SU-DHL-6 (cell line): ENCODE data around the gene GARS1.

Experiments used
- H2AFZ ChIP-seq: fragments of 200-600 bp; sonication (generic); 2 replicates; pipeline ENCODE4 v1.6.1; 2014; ENCODE audit warnings: low read depth, mild to moderate bottlenecking, moderate library complexity, mixed read lengths, antibody characterized with exemption, low read length; ENCODE audit not compliant: severe bottlenecking
- H3F3A ChIP-seq: fragments of 200-600 bp; shearing (Covaris generic); 2 replicates; pipeline ENCODE4 v1.6.0; 2016; ENCODE audit warnings: antibody characterized with exemption, mild to moderate bottlenecking; ENCODE audit not compliant: insufficient read depth
- H3K27ac ChIP-seq: fragments of 200-600 bp; sonication (generic); 2 replicates; pipeline ENCODE4 v1.5.1; 2016; ENCODE audit warnings: low read depth, mild to moderate bottlenecking, low read length, moderate library complexity, mixed read lengths
- H3K27me3 ChIP-seq: fragments of 200-600 bp; sonication (generic), shearing (Covaris generic); 2 replicates; pipeline ENCODE4 v1.6.0; 2014; ENCODE audit warnings: mild to moderate bottlenecking, low read length
- H3K36me3 ChIP-seq: fragments of 200-600 bp; sonication (generic); 2 replicates; pipeline ENCODE4 v1.6.1; 2014; ENCODE audit warnings: mild to moderate bottlenecking, low read length, mixed read lengths
- H3K4me2 ChIP-seq: fragments of 300-600, 200-600 bp; shearing (Covaris generic), sonication (generic); 2 replicates; pipeline ENCODE4 v1.6.0; 2014; ENCODE audit warnings: low read length, low read depth, mild to moderate bottlenecking; ENCODE audit not compliant: poor library complexity, severe bottlenecking
- H3K4me3 ChIP-seq: fragments of 200-600 bp; sonication (generic); 2 replicates; pipeline ENCODE4 v1.5.1; 2014; ENCODE audit warnings: antibody characterized with exemption, low read length, mild to moderate bottlenecking, mixed read lengths; ENCODE audit not compliant: insufficient read depth, poor library complexity, severe bottlenecking
- H3K79me2 ChIP-seq: fragments of 200-600 bp; sonication (generic); 2 replicates; pipeline ENCODE4 v1.6.1; 2014; ENCODE audit warnings: mild to moderate bottlenecking, low read length, moderate library complexity; ENCODE audit not compliant: insufficient read depth
- H3K9ac ChIP-seq: fragments of 200-600 bp; sonication (generic); 2 replicates; pipeline ENCODE4 v1.7.0; 2014; ENCODE audit warnings: mild to moderate bottlenecking, low read length
- H3K9me2 ChIP-seq: fragments of 200-600 bp; sonication (generic); replicated peaks from 2 replicates; pipeline ENCODE4 v1.6.1; 2014; ENCODE audit warnings: low read length; ENCODE audit not compliant: insufficient read depth
- H3K9me3 ChIP-seq: fragments of 200-600 bp; sonication (generic); 2 replicates; pipeline ENCODE4 v1.6.1; 2014; ENCODE audit warnings: low read length, mixed read lengths; ENCODE audit not compliant: insufficient read depth
- H4K20me1 ChIP-seq: fragments of 200-600 bp; sonication (generic); 2 replicates; pipeline ENCODE4 v1.6.1; 2014; ENCODE audit warnings: low read depth, mild to moderate bottlenecking, antibody characterized with exemption, low read length, moderate library complexity, mixed read lengths
- CTCF ChIP-seq: fragments of 200-600 bp; sonication (generic); IDR thresholded peaks from one replicate; pipeline ENCODE4 v1.5.1; 2017; ENCODE audit warnings: antibody characterized with exemption, mild to moderate bottlenecking, low read length, moderate library complexity; ENCODE audit not compliant: insufficient read depth, poor library complexity, severe bottlenecking
- EZH2phosphoT487 ChIP-seq: fragments of 200-600 bp; sonication (generic), shearing (Covaris generic); conservative IDR thresholded peaks from 2 replicates; pipeline ENCODE4 v1.6.1; 2018; ENCODE audit warnings: mild to moderate bottlenecking, antibody characterized with exemption, low read length, moderate library complexity, mixed read lengths

The GARS1 gene

GRCh38 chr7:30650421-30650808, 55.7 kb downstream of the GARS1 start:
- H3K9me2 ChIP-seq: no peaks in the 10 kb centered on the region
- 0 out of 2 replicates have a peak, but pooled peaks cover 3% of the 10 kb centered on the region for H3K36me3 ChIP-seq
- no peak overlapping the region for H3K4me2 ChIP-seq
- H3K27ac ChIP-seq: no peak overlapping the region
- H3K27me3 ChIP-seq: no peaks in the 10 kb centered on the region
- H3K9ac ChIP-seq: no peak overlapping the region
- no peak overlapping the region for H2AFZ ChIP-seq
- H3F3A ChIP-seq: no peaks in the 10 kb centered on the region
- TF ChIP-seq EZH2phosphoT487 (no peak), CTCF (no peak)
- no peaks in the 10 kb centered on the region for H4K20me1 ChIP-seq
- no peaks in the 10 kb centered on the region for H3K9me3 ChIP-seq
- no peak overlapping the region for H3K4me3 ChIP-seq
- H3K79me2 ChIP-seq: no peaks in the 10 kb centered on the region

GRCh38 chr7:30652132-30652531, 57.5 kb downstream of the GARS1 start:
- no peak overlapping the region for H3K27ac ChIP-seq
- TF ChIP-seq EZH2phosphoT487: no peak
- TF ChIP-seq CTCF: no peak
- H3K9me3 ChIP-seq: no peaks in the 10 kb centered on the region
- H3K9me2 ChIP-seq: no peaks in the 10 kb centered on the region
- no peak overlapping the region for H3K4me3 ChIP-seq
- H3F3A ChIP-seq: no peaks in the 10 kb centered on the region
- H4K20me1 ChIP-seq: no peaks in the 10 kb centered on the region
- H3K9ac ChIP-seq: no peak overlapping the region
- no peaks in the 10 kb centered on the region for H3K79me2 ChIP-seq
- no peaks in the 10 kb centered on the region for H3K27me3 ChIP-seq
- H2AFZ ChIP-seq: no peak overlapping the region
- no peaks in the 10 kb centered on the region for H3K36me3 ChIP-seq
- H3K4me2 ChIP-seq: no peak overlapping the region

GRCh38 chr7:30652698-30653641, 58.3 kb downstream of the GARS1 start:
- Histone ChIP-seq H3K27ac (no peak overlapping the region), H3K4me3 (no peak overlapping the region), H3K9me2 (no peaks in the 10 kb centered on the region), H3K36me3 (no peaks in the 10 kb centered on the region), H3F3A (no peaks in the 10 kb centered on the region), H3K79me2 (no peaks in the 10 kb centered on the region), H3K4me2 (no peak overlapping the region), H3K27me3 (no peaks in the 10 kb centered on the region), H4K20me1 (no peaks in the 10 kb centered on the region), H3K9me3 (no peaks in the 10 kb centered on the region), H2AFZ (no peak overlapping the region), H3K9ac (no peak overlapping the region)
- TF ChIP-seq EZH2phosphoT487 (no peak), CTCF (no peak)
